Measurements from ENCODE around the gene DUSP15.
"Not testable (repeated sequence)": the region's sequence is repeated elsewhere in the genome, so short reads cannot be mapped to it uniquely, and the experiment has no call there.

DUSP15 gene

DNA sequence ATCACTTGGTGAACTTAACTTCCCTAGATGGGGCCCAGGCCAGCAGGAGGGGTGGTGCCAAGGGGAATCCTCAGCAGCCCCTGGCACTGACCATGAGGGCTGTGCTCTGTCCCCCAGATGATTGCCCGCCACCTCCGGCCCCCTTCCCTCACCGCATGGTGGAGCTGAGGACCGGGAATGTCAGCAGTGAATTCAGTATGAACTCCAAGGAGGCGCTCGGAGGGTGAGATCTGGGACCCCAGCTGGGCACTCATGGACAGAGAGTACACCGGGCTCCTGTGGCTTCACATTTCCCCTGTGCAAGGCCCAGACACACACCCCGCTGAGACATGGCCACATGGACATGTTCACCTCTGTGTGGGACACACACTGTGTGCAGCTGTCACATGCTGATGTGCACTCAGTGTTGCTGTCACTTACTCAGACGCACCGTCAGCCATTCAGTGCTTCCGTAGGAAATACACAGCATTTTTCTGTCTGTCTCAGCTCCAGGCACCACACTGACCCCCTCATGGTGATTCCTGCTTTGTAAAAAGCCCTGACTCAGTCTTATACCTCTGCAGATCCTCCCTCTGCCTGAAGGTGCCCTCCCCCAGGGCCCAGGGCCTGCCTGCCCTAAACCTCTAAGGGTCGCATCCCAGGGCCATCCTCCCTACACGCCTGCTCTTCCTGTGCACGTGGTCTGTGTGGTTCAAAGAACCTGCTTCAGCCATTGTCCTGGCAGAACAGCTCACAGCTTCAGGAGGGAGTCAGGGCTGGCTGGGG lies 46.8 kb downstream of the DUSP15 start:
- DNase-seq (ENCODE audit: low spot score) (no peak), FAIRE-seq (no peak)

DNA sequence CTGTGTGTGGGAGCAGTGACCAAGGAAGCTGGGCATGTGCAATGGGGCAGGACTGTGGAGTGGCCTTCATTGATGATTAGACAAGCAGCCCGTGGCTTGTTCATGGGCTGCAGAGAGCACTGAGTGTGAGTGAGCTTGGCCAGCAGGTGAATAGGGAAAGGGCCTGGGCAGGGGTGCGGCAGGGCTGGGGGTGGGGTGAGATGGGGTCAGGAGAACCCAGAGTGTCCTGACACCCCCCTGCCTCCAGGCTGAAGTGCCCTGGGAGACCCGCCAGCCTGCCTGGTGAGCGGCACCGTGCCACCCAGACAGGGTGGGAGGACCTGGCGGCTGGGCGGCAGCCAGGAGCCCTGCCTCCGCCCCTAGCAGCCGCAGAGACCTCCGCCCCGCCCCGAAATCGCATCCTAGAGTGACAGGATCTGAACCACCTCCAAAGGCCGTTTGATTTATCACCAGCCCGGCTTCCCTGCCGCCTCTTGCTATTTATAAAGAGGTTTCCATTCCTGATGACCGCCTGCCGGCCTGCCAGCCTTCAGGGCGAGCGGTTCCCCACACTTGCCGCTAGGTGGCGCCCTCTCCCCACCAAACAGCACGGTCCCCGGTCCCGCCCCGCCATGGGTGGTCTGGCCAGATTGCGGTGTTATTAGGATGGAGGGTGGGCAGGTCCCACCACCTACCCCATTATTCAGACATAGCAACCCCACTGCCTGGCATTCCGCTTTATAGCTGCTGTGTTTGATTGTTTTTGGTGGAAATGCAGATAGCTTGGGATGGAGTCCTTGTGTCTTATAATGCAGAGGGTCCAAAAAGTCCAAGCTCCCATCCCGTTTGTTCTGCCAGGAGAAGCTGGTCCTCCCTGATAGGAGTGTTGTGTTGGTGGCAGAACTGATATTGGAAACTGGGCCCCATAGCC lies 47.7 kb downstream of the DUSP15 start:
- FAIRE-seq (no peak), DNase-seq (ENCODE audit: low spot score) (peak; percentile 73)

DNA sequence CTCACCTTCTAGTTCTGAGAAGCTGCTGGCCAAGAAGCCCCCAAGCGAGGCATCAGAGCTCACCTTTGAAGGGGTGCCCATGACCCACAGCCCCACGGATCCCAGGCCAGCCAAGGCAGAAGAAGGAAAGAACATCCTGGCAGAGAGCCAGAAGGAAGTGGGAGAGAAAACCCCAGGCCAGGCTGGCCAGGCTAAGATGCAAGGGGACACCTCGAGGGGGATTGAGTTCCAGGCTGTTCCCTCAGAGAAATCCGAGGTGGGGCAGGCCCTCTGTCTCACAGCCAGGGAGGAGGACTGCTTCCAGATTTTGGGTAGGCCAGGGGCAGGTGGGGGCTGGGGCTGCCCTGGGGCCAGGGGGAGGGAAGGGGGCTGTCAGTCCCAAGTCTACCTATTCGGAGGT lies 48.9 kb downstream of the DUSP15 start:
- FAIRE-seq, result no peak
- DNase-seq (ENCODE audit: low spot score), result no peak

GRCh38 chr20:31820228-31820627 lies 50.1 kb downstream of the DUSP15 start:
- DNase-seq (ENCODE audit: low spot score) (no peak), FAIRE-seq (no peak)

GRCh38 chr20:31819083-31819784 lies 51.1 kb downstream of the DUSP15 start, which contains the start of gene MYLK2:
Gene MYLK2, plus strand, starts transcription at chr20:31819356. Its CDS starts 225 bp downstream, at chr20:31819581.
- no peak for DNase-seq (ENCODE audit: low spot score)
- FAIRE-seq, result no peak

DNA sequence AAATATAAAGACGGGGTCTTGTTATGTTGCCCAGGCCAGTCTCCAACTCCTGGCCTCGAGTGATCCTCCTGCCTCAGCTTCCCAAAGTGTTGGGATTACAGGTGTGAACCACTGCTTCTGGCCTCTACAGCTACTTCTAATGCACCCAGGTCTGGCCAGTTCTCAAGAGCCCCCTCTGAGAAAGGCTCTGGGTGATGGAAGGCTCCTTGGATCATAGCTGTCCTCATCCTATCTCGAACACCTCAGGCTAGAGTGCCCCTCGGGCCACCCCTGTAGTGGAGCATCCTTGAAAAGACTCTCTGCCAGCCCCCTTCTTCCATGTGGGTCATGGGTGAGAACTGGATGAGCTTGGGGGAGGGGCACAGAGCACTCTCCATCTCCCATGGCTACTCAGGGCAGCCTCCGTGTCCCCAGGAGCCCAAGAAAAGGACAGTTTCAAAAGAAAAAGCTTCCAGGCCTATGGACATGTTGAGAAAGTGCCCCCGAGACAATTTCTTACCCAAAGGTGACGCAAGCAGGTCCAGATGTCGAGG lies 51.9 kb downstream of the DUSP15 start:
- no peak for FAIRE-seq
- DNase-seq (ENCODE audit: low spot score), result no peak

- FAIRE-seq (no peak), DNase-seq (ENCODE audit: low spot score) (no peak)
Measured at GRCh38 chr20:31817461-31817860, 52.9 kb downstream of the DUSP15 start.

- DNase-seq (ENCODE audit: low spot score) (no peak), FAIRE-seq (no peak)
Measured at GRCh38 chr20:31816221-31816620, 54.1 kb downstream of the DUSP15 start.

DNA sequence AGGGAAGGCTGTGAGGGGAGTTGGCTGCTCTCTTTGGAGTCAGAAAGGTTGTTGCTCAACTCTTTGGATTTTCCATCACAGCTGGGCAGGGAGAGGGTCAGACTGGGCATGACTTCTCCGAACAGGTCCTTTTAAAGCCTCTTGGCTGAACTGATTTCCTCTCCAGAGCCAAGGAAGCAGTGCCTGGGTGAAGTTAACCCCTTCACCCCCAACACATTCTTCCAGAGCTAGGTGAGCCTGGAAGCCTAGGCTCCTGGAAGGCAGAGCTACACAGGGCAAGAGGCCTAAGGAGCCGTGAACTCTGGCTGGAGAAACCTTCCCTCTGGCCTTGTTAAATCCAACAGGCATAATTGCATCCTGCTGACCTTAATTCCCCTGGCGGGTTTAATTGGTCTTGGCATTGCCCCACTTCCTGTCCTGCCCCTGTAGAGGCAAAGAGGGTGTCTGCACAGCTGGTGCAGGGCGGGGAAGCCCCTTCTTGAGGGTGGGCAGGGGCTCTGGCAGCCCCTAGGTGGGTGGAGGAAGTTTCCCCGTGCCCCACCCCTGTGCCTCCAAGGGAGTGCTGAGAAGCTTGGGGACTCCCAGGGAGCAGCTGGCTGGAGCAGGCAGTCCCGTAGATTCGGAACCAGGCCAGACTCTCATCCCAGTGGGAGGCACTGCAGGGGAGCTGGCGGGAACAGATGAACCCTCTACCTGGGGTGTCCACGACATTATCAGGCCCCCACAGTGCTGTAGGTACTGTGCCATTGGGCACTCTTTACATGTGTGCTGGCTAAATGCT lies 54.7 kb downstream of the DUSP15 start:
- DNase-seq (ENCODE audit: low spot score) (no peak), FAIRE-seq (no peak)

DNA sequence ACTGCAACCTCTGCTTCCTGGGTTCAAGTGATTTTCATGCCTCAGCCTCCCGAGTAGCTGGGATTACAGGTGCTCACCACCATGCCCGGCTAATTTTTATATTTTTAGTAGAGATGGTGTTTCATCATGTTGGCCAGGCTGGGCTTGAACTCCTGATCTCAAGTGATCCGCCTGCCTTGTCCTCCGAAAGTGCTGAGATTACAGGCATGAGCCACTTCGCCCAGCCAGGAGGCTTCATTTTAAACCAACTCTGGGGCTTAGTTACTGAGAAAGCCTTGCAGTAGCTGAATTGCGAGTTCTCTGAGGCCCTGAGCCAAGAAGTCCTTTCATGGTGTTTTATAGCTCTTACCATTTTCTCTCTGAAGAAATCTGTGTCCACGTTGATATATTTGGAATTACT lies 56.2 kb downstream of the DUSP15 start:
- FAIRE-seq, result not testable (repeated sequence)

GRCh38 chr20:31813611-31814010 lies 56.7 kb downstream of the DUSP15 start:
- DNase-seq (ENCODE audit: low spot score), result no peak
- FAIRE-seq, result no peak

More for the DNA sequence above, 56.2 kb downstream of the DUSP15 start:
- not testable (repeated sequence) for DNase-seq (ENCODE audit: low spot score)

DNA sequence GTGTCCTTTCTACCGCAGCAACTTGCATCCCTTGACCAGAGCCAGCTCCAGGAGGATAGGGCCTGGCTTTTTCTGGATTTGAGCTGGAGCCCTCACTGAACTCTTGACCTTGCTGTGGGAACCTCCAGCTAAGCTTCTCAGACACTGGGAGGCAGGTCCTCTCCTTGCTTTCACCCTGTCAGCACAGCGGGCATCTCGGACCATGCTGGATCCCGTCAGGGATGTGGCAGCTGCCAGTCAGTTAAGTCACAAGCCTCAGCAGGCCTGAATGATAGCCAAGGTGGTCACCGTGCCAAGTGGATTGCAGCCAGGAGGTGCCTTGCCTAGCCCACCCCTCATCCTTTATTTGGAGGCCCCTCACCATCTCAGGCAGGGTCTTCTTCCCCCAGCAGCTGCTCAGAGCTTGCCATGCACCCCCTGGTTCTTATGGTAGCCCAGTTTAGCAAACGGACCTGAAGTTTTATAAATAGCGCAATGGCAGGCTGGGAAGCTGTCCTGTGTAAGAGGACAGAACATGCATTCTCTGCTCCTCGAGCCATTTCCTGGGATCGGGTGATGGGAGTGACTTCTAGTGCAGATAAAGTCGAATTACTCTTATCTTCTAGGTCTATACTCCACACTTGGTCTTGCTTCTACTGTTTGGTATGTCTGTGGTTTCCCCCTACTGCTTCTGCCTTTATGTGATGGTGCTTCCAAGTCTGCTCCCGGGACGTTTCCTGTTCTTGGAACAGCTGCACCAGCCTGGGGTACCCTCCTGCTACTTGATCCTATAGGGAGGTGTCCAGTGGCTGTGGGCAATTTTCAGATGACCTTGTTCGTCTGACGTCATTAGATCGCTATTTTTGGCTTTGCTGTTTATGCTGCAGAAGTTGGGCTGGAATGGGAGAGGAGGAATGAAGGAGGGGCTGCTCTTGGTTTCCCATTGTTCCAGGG lies 58.3 kb downstream of the DUSP15 start:
- DNase-seq (ENCODE audit: low spot score), result no peak
- no peak for FAIRE-seq

DNA sequence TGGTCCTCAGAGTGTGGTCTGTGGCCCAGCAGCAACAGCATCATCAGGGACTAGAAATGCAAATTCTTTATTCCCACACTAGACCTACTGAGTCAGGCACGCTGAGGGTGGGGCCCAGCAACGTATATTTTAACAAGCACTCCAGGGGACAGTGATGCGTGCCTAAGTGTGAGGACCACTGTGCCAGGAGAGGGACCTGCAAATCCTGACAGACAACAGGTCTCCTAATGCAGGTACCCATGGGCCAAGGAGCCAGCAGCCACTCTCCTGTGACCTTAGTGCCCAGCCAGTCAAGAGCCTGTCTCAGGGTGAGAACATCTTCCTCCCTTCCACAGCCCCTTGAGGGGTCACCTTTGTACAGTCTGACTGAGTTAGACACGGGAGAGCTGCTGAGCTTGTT lies 59.1 kb downstream of the DUSP15 start:
- no peak for FAIRE-seq
- no peak for DNase-seq (ENCODE audit: low spot score)

All from RCC 7860 (cell line).